WTC11 (cell line): ENCODE results near the gene SNX1. TPM values are rescaled to one million over a fixed set of nuclear protein-coding genes. Genes with fewer than 3 reads are reported as not detected.

ENCODE experiments used
- AR ChIP-seq: fragments of 250-450 bp; sonication (Bioruptor Pico); IDR thresholded peaks from 2 replicates; pipeline ENCODE4 v1.9.0; 2021; ENCODE audit warnings: mild to moderate bottlenecking
- ARID4B ChIP-seq: sonication (generic); formaldehyde crosslinking; IDR thresholded peaks from 2 replicates; pipeline ENCODE4 v1.8.0; 2023; ENCODE audit warnings: missing genetic modification reagents, mild to moderate bottlenecking, borderline replicate concordance
- GRHL2 ChIP-seq: fragments of 250-450 bp; sonication (Bioruptor Pico); IDR thresholded peaks from 2 replicates; pipeline ENCODE4 v1.8.0; 2022; ENCODE audit warnings: mild to moderate bottlenecking, moderate library complexity; ENCODE audit not compliant: insufficient replicate concordance, severe bottlenecking
- HMGA2 ChIP-seq: fragments of 250-450 bp; sonication (Bioruptor Pico); IDR thresholded peaks from 2 replicates; pipeline ENCODE4 v1.4.0; 2021; ENCODE audit warnings: mild to moderate bottlenecking, moderate library complexity
- IRF2 ChIP-seq: sonication (generic); formaldehyde crosslinking; IDR thresholded peaks from 2 replicates; pipeline ENCODE4 v1.8.0; 2022; ENCODE audit warnings: low read depth, missing genetic modification reagents, borderline replicate concordance
- NFATC4 ChIP-seq: fragments of 250-450 bp; sonication (Bioruptor Pico); IDR thresholded peaks from 2 replicates; pipeline ENCODE4 v1.9.0; 2021; ENCODE audit warnings: mild to moderate bottlenecking
- NFYB ChIP-seq: sonication (generic); formaldehyde crosslinking; conservative IDR thresholded peaks from 2 replicates; pipeline ENCODE4 v1.8.0; 2022; ENCODE audit warnings: low read depth, missing genetic modification reagents
- ZNF281 ChIP-seq: sonication (generic); formaldehyde crosslinking; IDR thresholded peaks from 2 replicates; pipeline ENCODE4 v1.8.0; 2023; ENCODE audit warnings: mild to moderate bottlenecking, missing genetic modification reagents
- ZNF317 ChIP-seq: sonication (generic); formaldehyde crosslinking; IDR thresholded peaks from 2 replicates; pipeline ENCODE4 v1.8.1; 2023; ENCODE audit warnings: low read depth, mild to moderate bottlenecking, moderate library complexity, missing genetic modification reagents, borderline replicate concordance
- total RNA-seq: library from RNA; stranded (reverse); gene quantifications from 3 replicates; pipeline ENCODE4 v1.2.3, GENCODE V29; 2021
- TF ChIP-seq, protein P1 (sequence below): fragments of 250-450 bp; sonication (Bioruptor Pico); IDR thresholded peaks from 2 replicates; pipeline ENCODE4 v1.8.0; 2021; ENCODE audit warnings: mild to moderate bottlenecking
- TF ChIP-seq, protein P2 (sequence below): sonication (generic); formaldehyde crosslinking; IDR thresholded peaks from 2 replicates; pipeline ENCODE4 v1.8.0; 2022; ENCODE audit warnings: mild to moderate bottlenecking, missing genetic modification reagents
- TF ChIP-seq, protein P3 (sequence below): sonication (generic); formaldehyde crosslinking; IDR thresholded peaks from 2 replicates; pipeline ENCODE4 v1.8.1; 2023; ENCODE audit warnings: mild to moderate bottlenecking, missing genetic modification reagents

SNX1 gene
- total RNA-seq, 1 experiment from 2014 or later, result 65.7 TPM

DNA sequence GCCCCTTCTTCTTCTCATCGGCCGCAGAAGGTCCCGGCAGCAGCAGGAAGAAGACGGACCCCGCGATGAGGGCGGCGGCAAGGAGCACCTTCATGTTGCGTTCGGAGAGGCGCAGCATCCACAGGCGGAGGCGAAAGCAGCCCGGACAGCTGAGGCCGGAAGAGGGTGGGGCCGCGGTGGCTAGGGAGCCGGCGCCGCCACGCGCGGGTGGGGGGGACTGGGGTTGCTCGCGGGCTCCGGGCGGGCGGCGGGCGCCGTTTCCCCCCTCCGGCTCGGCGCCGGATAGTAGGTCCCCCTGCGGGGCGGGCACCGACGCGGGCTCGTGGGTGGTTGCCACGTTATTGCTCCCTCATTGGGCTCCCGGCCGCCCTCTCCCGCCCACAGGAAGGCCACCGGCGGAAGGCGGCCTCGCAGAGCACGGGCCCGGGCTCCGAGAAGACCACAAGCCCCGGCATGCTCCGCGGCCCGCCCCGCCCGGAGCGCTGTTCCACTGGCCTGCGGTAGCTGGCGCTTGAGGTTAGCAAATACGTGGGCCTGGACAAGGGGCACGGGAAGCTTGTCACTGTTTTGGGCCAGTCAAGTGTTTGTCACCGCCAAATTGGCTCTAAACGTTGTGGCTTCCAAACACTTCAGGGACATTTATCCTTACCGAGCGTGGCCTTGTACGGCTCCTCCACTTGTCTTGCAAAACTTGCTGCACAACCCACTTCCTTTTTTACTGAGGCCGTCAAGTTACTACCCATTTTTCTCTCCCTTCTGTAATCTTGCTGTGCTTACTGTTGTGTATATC lies 67.3 kb downstream of the SNX1 start, which contains the start of gene PPIB (continued):
- TF ChIP-seq, protein P1, sequence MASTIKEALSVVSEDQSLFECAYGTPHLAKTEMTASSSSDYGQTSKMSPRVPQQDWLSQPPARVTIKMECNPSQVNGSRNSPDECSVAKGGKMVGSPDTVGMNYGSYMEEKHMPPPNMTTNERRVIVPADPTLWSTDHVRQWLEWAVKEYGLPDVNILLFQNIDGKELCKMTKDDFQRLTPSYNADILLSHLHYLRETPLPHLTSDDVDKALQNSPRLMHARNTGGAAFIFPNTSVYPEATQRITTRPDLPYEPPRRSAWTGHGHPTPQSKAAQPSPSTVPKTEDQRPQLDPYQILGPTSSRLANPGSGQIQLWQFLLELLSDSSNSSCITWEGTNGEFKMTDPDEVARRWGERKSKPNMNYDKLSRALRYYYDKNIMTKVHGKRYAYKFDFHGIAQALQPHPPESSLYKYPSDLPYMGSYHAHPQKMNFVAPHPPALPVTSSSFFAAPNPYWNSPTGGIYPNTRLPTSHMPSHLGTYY (CRISPR knock-in tag), result no peak
- TF ChIP-seq, protein P2, sequence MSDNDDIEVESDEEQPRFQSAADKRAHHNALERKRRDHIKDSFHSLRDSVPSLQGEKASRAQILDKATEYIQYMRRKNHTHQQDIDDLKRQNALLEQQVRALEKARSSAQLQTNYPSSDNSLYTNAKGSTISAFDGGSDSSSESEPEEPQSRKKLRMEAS (CRISPR knock-in tag), result peak; percentile 75; the same call in 1 of the 2 replicates
- TF ChIP-seq NFYB (CRISPR knock-in tag) (0 out of 2 replicates have a peak, but pooled peaks have one; percentile 32), ZNF317 (CRISPR knock-in tag) (no peak), ZNF281 (no peak), ARID4B (CRISPR knock-in tag) (no peak; the same call in 1 of the 2 replicates), HMGA2 (CRISPR knock-in tag) (no peak), GRHL2 (no peak), IRF2 (CRISPR knock-in tag) (no peak), AR (CRISPR knock-in tag) (no peak), NFATC4 (CRISPR knock-in tag) (no peak)
- TF ChIP-seq, protein P3, sequence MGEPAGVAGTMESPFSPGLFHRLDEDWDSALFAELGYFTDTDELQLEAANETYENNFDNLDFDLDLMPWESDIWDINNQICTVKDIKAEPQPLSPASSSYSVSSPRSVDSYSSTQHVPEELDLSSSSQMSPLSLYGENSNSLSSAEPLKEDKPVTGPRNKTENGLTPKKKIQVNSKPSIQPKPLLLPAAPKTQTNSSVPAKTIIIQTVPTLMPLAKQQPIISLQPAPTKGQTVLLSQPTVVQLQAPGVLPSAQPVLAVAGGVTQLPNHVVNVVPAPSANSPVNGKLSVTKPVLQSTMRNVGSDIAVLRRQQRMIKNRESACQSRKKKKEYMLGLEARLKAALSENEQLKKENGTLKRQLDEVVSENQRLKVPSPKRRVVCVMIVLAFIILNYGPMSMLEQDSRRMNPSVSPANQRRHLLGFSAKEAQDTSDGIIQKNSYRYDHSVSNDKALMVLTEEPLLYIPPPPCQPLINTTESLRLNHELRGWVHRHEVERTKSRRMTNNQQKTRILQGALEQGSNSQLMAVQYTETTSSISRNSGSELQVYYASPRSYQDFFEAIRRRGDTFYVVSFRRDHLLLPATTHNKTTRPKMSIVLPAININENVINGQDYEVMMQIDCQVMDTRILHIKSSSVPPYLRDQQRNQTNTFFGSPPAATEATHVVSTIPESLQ (CRISPR knock-in tag), result no peak
